GM18498 (cell line): ENCODE data around the gene BMS1.
"Not testable (repeated sequence)": the region's sequence is repeated elsewhere in the genome, so short reads cannot be mapped to it uniquely, and the experiment has no call there.

Source experiments
- ATAC-seq: cut with Tn5 transposase; IDR thresholded peaks from one replicate; pipeline ENCODE4 v1.9.1; 2021; ENCODE audit warnings: mild to moderate bottlenecking, moderate library complexity; ENCODE audit not compliant: unreplicated experiment

The BMS1 gene

GRCh38 chr10:42862801-42863200, 80.2 kb downstream of the BMS1 start:
- not testable (repeated sequence) for ATAC-seq

- ATAC-seq = no peak
Observed at GRCh38 chr10:42864575-42864974, 82.0 kb downstream of the BMS1 start.

GRCh38 chr10:42865716-42866114, 83.1 kb downstream of the BMS1 start:
- ATAC-seq = no peak

GRCh38 chr10:42866115-42866995, 83.8 kb downstream of the BMS1 start:
- peak; percentile 94 for ATAC-seq

- no peak for ATAC-seq
Observed at GRCh38 chr10:42867571-42867970, 85.0 kb downstream of the BMS1 start.

- no peak for ATAC-seq
Observed at GRCh38 chr10:42868530-42868929, 85.9 kb downstream of the BMS1 start.

GRCh38 chr10:42869977-42870350, 87.4 kb downstream of the BMS1 start:
- ATAC-seq = no peak

GRCh38 chr10:42871138-42871641, 88.6 kb downstream of the BMS1 start:
- ATAC-seq = not testable (repeated sequence)

GRCh38 chr10:42871823-42872222, 89.2 kb downstream of the BMS1 start:
- no peak for ATAC-seq

GRCh38 chr10:42872865-42873435, 90.4 kb downstream of the BMS1 start:
- no peak for ATAC-seq

GRCh38 chr10:42874713-42875387, 92.3 kb downstream of the BMS1 start:
- no peak for ATAC-seq

GRCh38 chr10:42875388-42875755, 92.8 kb downstream of the BMS1 start:
- ATAC-seq = no peak

- no peak for ATAC-seq
Observed at GRCh38 chr10:42875798-42876341, 93.3 kb downstream of the BMS1 start.

GRCh38 chr10:42876476-42876875, 93.9 kb downstream of the BMS1 start:
- ATAC-seq = no peak

- ATAC-seq = no peak
Observed at GRCh38 chr10:42876945-42877344, 94.3 kb downstream of the BMS1 start.

- ATAC-seq = no peak
Observed at GRCh38 chr10:42877496-42878030, 95.0 kb downstream of the BMS1 start.

- no peak for ATAC-seq
Observed at GRCh38 chr10:42878134-42878820, 95.7 kb downstream of the BMS1 start.

GRCh38 chr10:42878821-42879195, 96.2 kb downstream of the BMS1 start:
- no peak for ATAC-seq

- no peak for ATAC-seq
Observed at GRCh38 chr10:42879380-42880254, 97.0 kb downstream of the BMS1 start.

GRCh38 chr10:42880255-42880620, 97.6 kb downstream of the BMS1 start:
- no peak for ATAC-seq
